SK-N-SH (cell line): ENCODE data around the gene NUP35.

Source experiments
- NFIC ChIP-seq: IDR thresholded peaks from 2 replicates; pipeline ENCODE4 v1.4.0; 2012; ENCODE audit warnings: borderline replicate concordance
- NRF1 ChIP-seq: IDR thresholded peaks from 2 replicates; pipeline ENCODE4 v1.6.1; 2012; ENCODE audit warnings: low read depth, mild to moderate bottlenecking, low read length
- POLR2AphosphoS5 ChIP-seq: IDR thresholded peaks from 2 replicates; pipeline ENCODE4 v1.6.1; 2012; ENCODE audit warnings: low read depth, low read length
- RAD21 ChIP-seq: IDR thresholded peaks from 2 replicates; pipeline ENCODE4 v1.6.1; 2012; ENCODE audit warnings: mild to moderate bottlenecking, low read length
- SMC3 ChIP-seq: IDR thresholded peaks from 2 replicates; pipeline ENCODE4 v1.6.1; 2012; ENCODE audit warnings: low read depth, low read length, improper control_type of control experiment
- YY1 ChIP-seq: IDR thresholded peaks from 2 replicates; pipeline ENCODE4 v1.4.0; 2012; ENCODE audit warnings: low read depth, mild to moderate bottlenecking
- TF ChIP-seq, protein P1 (sequence below): fragments of 200-600 bp; sonication (generic); IDR thresholded peaks from 2 replicates; pipeline ENCODE4 v1.6.1; 2017; ENCODE audit warnings: antibody characterized with exemption, mild to moderate bottlenecking, moderate library complexity
- TF ChIP-seq, protein P2 (sequence below): fragments of 150-350 bp; IDR thresholded peaks from 2 replicates; pipeline ENCODE4 v1.6.1; 2017; ENCODE audit warnings: antibody characterized with exemption, low read length, low read depth, borderline replicate concordance
- TF ChIP-seq, protein P3 (sequence below): IDR thresholded peaks from 2 replicates; pipeline ENCODE4 v1.4.0; 2012; ENCODE audit warnings: low read depth, borderline replicate concordance
- TF ChIP-seq, protein P4 (sequence below): IDR thresholded peaks from 2 replicates; pipeline ENCODE4 v1.4.0; 2012; ENCODE audit warnings: low read depth

DNA sequence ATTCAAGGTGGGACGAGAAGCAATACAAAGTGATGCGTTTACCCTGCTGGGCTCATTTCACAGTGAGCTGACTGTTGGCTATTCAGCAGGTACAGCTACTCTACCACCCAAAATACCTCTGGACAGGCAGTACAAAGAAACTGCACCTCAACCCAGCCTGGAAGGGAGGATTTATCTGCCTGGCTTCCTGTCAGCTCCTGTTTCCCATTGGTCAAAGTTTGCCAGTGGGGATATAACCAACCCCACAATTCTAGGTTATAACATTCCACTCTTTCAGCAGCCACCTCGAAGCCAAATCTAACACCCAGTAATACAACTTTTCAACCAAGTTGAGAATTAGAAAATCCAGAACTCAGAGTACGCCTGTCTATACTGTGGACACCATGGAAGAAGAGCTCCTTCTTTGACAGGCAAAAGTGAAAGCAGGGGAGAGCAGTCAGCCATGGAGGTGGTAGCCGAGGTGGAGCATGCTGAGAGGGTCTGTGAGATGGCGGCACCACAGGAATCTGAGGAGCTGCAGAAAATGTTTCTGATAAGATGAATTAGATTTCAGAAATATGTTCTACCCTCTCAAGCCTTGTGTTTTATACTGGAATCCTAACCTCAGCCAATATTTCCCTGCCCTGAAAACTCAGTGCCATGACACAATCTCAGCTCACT is 34.9 kb upstream of the NUP35 start:
- no peak for TF ChIP-seq SMC3
- no peak for TF ChIP-seq POLR2AphosphoS5
- TF ChIP-seq, protein P1, sequence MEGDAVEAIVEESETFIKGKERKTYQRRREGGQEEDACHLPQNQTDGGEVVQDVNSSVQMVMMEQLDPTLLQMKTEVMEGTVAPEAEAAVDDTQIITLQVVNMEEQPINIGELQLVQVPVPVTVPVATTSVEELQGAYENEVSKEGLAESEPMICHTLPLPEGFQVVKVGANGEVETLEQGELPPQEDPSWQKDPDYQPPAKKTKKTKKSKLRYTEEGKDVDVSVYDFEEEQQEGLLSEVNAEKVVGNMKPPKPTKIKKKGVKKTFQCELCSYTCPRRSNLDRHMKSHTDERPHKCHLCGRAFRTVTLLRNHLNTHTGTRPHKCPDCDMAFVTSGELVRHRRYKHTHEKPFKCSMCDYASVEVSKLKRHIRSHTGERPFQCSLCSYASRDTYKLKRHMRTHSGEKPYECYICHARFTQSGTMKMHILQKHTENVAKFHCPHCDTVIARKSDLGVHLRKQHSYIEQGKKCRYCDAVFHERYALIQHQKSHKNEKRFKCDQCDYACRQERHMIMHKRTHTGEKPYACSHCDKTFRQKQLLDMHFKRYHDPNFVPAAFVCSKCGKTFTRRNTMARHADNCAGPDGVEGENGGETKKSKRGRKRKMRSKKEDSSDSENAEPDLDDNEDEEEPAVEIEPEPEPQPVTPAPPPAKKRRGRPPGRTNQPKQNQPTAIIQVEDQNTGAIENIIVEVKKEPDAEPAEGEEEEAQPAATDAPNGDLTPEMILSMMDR, result no peak
- TF ChIP-seq, protein P2, sequence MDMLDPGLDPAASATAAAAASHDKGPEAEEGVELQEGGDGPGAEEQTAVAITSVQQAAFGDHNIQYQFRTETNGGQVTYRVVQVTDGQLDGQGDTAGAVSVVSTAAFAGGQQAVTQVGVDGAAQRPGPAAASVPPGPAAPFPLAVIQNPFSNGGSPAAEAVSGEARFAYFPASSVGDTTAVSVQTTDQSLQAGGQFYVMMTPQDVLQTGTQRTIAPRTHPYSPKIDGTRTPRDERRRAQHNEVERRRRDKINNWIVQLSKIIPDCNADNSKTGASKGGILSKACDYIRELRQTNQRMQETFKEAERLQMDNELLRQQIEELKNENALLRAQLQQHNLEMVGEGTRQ, result no peak
- no peak for TF ChIP-seq NRF1
- no peak for TF ChIP-seq RAD21
- no peak for TF ChIP-seq YY1
- TF ChIP-seq, protein P3, sequence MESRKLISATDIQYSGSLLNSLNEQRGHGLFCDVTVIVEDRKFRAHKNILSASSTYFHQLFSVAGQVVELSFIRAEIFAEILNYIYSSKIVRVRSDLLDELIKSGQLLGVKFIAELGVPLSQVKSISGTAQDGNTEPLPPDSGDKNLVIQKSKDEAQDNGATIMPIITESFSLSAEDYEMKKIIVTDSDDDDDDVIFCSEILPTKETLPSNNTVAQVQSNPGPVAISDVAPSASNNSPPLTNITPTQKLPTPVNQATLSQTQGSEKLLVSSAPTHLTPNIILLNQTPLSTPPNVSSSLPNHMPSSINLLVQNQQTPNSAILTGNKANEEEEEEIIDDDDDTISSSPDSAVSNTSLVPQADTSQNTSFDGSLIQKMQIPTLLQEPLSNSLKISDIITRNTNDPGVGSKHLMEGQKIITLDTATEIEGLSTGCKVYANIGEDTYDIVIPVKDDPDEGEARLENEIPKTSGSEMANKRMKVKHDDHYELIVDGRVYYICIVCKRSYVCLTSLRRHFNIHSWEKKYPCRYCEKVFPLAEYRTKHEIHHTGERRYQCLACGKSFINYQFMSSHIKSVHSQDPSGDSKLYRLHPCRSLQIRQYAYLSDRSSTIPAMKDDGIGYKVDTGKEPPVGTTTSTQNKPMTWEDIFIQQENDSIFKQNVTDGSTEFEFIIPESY, result no peak
- TF ChIP-seq NFIC, result no peak
- TF ChIP-seq, protein P4, sequence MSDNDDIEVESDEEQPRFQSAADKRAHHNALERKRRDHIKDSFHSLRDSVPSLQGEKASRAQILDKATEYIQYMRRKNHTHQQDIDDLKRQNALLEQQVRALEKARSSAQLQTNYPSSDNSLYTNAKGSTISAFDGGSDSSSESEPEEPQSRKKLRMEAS, result no peak
